GM21825 (cell line): ENCODE results near the gene TMPRSS13.
"Not testable (repeated sequence)": the region's sequence is repeated elsewhere in the genome, so short reads cannot be mapped to it uniquely, and the experiment has no call there.

Source experiments
- ATAC-seq: cut with Tn5 transposase; IDR thresholded peaks from one replicate; pipeline ENCODE4 v1.9.1; 2021; ENCODE audit warnings: mild to moderate bottlenecking, moderate library complexity; ENCODE audit not compliant: unreplicated experiment

The TMPRSS13 gene

DNA sequence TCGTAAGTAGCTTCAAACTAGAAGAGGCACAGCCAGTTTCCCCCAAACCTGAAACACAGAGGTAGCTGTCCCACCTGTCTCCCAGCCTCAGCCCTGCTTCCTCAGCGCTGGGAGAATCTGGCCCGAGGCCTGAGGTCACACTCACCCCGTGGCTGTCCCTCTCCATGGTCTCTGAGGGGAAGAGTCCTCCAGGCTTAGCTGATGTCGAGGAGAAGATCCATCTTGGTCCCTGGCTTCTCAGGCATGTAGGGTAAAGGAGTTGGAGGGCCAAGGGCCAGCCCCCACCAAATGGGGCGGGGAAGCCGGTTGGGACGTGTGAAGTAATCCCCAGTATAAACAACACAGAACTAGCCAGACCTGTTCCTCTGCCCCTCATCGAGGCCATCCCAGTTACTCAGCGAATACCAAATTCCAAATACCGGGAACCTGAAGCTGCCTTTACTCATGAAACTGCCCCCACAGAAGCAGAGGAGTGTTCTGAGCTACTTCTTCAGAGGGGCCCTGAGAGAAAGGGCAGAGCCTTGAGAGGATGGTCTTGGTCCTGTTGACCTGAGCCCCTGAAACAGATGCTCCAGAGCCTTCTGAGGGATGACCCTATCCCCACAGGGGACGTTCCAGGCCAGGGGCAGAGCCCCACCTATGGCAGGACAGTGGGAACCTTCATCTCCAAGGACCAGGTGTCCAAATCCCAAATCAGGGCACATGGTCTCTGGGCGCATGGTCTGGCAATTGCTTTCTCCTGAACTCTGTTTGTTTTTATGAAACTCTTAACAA, at the start of gene TMPRSS13:
TMPRSS13 (minus strand) TSS at position 261 of the 774 bp plus-strand sequence; CDS start at position 166, 95 bp downstream.
- no peak for ATAC-seq

DNA sequence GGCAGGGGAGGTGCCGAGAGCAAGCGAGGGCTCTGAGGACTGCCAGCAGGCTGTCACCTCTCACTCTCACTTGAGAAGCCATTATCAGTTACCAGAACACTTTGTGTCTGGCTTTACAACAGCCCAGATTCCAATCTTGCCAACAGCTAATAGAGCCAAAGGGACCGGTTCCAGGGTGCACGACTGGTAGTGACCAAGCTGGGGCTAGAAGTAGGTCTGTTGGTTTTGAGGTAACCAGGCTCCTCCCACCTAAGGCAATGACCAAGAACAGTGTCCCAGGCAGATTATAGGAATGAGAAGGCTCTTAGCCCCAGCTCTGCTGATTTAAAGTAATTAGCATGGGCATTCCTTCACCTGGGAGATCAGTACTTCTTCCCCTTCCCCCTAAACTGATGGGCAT, 49.8 kb upstream of the TMPRSS13 start:
- ATAC-seq = no peak

- ATAC-seq = not testable (repeated sequence)
These were observed 49.2 kb upstream of the TMPRSS13 start for GRCh38 chr11:117978291-117978910.

DNA sequence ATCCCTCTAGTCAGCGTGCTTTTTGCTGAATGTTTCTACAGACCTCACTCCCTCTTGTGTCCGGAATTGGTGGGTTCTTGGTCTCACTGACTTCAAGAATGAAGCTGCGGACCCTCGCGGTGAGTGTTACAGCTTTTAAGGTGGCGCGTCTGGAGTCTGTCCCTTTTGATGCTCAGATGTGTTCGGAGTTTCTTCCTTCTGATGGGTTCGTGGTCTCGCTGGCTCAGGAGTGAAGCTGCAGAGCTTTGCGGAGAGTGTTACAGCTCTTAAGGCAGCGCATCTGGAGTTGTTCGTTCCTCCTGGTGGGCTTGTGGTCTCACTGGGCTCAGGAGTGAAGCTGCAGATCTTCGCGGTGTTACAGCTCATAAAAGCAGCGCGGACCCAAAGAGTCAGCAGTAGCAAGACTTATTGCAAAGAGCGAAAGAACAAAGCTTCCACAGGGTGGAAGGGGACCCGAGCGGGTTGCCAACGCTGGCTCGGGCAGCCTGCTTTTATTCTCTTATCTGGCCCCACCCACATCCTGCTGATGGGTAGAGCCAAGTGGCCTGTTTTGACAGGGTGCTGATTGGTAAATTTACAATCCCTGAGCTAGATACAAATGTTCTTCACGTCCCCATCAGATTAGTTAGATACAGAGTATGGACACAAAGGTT, 48.5 kb upstream of the TMPRSS13 start:
- ATAC-seq = not testable (repeated sequence)

- ATAC-seq = no peak
These were observed 47.8 kb upstream of the TMPRSS13 start for GRCh38 chr11:117977029-117977428.

DNA sequence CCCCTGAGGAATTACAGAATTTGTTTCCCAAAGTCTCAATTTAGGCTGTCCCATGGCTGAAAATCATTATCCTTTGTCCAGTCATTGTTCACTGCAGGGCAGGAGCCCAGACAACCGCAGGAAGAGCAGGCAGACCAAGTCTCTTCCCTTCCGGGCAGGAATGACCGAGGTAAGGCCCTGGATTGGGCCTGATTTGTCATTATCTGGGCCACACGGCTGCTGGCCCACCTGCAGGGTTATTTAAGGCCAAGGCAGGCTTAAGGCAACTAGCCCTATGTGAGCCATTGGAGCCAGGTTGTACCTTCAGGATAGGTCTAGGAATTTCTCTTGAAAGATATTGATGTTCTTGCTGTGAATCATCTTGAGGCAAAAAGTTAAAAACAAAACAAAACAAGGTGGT, 47.2 kb upstream of the TMPRSS13 start:
- ATAC-seq = no peak

GRCh38 chr11:117973503-117973860, 44.3 kb upstream of the TMPRSS13 start:
- ATAC-seq = no peak

- ATAC-seq = no peak
These were observed 43.7 kb upstream of the TMPRSS13 start for GRCh38 chr11:117972629-117973502.

GRCh38 chr11:117972044-117972443, 42.8 kb upstream of the TMPRSS13 start:
- ATAC-seq = no peak

DNA sequence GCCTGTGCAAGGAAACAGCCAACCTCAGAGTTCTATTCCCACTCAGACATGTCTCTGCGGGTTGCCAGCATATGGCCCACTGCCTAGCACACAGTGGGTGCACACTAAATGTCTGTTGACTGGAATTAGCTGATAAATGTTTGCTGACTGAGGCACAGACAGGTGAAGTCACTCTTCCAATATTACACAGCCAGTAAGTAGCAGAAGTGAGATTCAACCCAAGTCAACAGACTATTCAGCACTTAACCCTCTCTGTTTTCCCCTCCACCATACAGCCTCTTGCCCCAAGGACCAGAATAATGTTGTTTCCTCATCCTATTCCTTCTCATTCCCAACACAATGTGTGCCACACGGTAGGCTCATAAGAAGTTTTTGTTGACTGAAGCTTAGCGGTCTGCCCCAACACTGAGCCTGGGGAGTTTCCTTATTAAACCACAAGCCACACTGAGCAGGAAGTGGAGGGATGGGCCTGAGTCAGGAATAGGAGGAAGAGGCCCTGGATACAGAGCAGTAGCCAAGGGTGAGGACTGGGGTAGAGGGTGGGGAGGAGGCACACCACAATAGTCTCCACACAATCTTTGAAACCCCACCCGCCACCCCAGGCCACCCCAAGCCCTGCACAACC, 41.3 kb upstream of the TMPRSS13 start:
- no peak for ATAC-seq

DNA sequence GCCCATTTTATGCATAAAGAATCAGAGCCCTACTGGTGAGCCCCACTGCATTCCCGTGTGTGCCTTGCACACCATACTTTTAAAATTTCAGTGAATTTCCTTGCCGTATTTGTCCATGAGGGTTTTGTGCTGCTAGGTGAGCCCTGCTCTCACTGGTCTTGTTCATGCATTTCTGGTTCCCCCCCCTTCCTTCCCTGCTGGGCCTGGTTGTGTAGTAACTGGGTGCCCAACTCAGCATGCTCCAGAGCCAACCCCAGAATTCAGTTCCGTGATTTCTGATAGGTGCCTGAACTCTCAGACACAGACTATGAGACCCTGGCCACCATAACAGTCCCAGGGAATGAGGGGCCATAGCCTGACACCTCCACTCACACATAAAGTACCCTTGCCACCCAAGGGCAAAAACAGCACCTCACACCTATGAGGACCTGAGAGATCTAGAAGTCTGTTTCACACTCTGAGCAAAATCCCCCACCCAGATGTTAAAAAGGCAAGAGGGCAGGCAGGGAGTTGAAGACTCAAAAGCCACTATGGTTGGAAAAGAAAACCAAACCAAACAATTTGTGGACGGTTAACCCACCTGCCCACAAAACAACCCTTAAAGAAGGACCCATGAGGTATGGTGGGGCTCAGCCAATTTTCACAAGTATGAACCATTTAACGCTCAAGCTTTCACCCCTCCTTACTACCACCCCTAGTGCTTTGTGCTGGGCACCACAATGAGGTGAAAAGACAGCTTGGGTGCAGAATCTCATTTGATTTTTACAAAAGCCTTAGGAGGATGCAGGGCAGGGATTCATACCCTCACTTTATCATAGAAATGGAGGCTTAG, 40.2 kb upstream of the TMPRSS13 start:
- no peak for ATAC-seq

DNA sequence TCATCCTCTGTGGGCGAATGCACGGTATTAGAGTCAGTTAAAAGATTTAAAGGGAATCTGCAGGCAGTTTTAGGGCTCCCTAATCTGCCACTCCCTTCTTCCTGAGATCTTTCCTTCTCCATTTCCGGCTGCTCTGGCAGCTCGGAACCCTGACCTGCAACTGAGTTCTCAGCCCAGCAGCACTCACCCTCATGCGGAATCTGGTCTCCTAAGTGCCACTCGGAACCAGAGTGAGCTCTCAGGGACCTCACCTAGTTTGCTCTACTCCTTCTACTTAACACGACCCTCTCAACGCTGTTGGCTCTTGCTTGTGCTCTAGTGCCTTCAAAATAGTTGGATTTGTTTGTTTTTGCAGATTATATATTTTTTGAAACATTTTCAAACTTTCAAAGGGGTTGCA, 37.7 kb upstream of the TMPRSS13 start:
- ATAC-seq = no peak

- ATAC-seq = no peak
These were observed 33.6 kb upstream of the TMPRSS13 start for GRCh38 chr11:117962826-117963225.

DNA sequence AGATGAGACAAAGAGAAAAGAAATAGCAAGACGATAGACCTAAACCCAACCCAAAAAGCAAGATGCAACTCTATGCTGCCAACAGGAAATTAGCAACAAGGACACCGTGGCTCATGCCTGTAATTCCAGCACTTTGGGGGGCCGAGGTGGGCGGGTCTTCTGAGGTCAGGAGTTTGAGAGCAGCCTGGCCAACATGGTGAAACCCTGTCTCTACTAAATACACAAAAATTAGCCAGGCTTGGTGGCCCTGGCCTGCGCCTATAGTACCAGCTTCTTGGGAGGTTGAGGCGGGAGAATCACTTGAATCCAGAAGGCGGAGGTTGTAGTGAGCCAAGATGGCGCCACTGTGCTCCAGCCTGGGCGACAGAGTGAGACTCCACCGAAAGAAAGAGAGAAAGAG, 32.7 kb upstream of the TMPRSS13 start:
- no peak for ATAC-seq

- no peak for ATAC-seq
These were observed 31.2 kb upstream of the TMPRSS13 start for GRCh38 chr11:117960406-117960805.

DNA sequence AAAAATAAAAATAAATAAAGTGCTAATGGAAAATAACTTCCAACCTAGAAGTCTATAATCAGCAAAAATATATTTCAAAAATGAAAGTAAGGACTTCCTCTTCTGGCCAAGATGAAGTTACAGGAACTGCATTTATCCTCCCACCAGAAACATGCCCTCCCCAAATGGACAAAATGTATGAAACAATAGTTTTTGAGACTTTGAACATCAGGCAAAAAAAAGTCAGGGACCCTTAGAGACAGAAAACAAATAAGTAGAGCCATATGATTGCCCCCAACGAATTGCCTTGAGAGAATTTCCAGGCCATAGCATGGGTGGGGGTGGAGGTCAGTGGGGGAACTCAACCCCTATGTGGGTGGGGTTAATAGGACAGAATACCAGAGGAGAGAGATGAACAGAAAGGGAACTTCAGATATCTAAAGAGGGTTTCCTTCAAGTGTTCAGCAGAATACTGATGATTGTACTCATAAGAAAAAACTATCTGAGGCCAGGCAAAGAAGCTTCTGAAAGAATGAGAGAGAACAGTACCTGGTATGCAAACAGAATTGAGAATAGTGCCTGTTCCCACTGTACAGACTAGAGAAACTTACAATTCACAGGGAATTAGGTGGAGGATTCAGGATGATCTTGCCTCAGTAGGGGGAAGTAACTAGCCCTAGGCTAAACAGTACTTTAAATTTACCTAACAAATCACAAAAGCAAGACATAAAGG, 30.4 kb upstream of the TMPRSS13 start:
- no peak for ATAC-seq

DNA sequence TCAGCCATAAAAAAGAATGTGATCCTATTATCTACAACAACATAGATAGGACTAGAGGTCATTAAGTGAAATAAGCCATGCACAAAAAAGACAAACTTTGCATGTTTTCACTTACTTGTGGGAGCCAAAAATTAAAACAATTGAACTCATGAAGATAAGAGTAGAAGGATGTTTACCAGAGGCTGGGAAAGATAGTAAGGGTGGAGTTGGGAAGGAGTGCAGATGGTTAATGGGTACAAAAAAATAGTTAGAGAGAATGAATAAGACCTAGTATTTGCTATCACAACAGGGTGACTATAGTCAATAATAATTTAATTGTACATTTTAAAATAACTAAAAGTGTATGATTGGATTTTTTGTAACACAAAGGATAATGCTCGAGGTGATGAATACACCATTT, 29.7 kb upstream of the TMPRSS13 start:
- no peak for ATAC-seq

- ATAC-seq = no peak
These were observed 23.9 kb upstream of the TMPRSS13 start for GRCh38 chr11:117953024-117953671.
